ENCODE results near the gene GNAT1. TPM values are rescaled to one million over a fixed set of nuclear protein-coding genes. Genes with fewer than 3 reads are reported as not detected.

The GNAT1 gene
- polyA plus RNA-seq, 1 experiment: not detected

DNA sequence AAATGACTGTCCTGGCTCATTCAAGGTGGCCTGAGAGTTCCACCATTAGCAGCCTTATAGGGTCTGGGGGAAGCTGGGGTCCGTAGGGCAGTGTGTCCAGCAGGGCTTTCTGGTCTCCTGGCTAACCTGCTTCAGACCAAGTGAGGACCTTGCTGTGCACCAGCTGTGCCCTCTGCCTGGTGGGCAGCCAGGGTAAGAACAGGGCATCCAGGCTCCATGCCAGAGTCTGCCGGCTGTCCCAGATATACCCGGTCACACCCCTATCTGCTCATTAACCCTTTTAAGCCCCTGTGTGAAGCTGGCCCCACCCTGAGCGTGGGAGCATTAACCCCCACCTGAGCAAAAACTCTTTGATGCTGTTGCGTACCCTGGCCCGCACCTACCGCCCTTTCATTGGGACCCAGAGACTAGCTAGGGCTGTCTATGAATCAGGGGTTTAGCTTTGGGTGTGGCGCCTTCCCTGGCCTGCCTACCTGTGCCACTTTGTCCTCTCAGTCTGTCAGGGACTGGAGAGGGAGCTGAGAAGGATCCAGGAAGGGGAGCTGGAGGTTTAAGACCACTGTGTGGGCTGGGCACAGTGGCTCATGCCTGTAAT is 18.7 kb upstream of the GNAT1 start:
- CTCF ChIA-PET: interaction anchor here (0.5 to 3.4 kb wide), 7 partner anchors 16 to 209 kb away, joined by 3 to 21 read pairs (median 4); no protein-coding TSS in a partner anchor
- peaks cover 1% of the 10 kb centered on the region; the same call in 1 of the 2 replicates for H3K36me3 ChIP-seq (ENCODE audit: control insufficient read depth, insufficient read depth, low read length)
- TF ChIP-seq, protein P1, sequence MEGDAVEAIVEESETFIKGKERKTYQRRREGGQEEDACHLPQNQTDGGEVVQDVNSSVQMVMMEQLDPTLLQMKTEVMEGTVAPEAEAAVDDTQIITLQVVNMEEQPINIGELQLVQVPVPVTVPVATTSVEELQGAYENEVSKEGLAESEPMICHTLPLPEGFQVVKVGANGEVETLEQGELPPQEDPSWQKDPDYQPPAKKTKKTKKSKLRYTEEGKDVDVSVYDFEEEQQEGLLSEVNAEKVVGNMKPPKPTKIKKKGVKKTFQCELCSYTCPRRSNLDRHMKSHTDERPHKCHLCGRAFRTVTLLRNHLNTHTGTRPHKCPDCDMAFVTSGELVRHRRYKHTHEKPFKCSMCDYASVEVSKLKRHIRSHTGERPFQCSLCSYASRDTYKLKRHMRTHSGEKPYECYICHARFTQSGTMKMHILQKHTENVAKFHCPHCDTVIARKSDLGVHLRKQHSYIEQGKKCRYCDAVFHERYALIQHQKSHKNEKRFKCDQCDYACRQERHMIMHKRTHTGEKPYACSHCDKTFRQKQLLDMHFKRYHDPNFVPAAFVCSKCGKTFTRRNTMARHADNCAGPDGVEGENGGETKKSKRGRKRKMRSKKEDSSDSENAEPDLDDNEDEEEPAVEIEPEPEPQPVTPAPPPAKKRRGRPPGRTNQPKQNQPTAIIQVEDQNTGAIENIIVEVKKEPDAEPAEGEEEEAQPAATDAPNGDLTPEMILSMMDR (IDR thresholded peaks at IDR 0.05; ENCODE audit: insufficient read depth, low read depth, low read length): no peak

DNA sequence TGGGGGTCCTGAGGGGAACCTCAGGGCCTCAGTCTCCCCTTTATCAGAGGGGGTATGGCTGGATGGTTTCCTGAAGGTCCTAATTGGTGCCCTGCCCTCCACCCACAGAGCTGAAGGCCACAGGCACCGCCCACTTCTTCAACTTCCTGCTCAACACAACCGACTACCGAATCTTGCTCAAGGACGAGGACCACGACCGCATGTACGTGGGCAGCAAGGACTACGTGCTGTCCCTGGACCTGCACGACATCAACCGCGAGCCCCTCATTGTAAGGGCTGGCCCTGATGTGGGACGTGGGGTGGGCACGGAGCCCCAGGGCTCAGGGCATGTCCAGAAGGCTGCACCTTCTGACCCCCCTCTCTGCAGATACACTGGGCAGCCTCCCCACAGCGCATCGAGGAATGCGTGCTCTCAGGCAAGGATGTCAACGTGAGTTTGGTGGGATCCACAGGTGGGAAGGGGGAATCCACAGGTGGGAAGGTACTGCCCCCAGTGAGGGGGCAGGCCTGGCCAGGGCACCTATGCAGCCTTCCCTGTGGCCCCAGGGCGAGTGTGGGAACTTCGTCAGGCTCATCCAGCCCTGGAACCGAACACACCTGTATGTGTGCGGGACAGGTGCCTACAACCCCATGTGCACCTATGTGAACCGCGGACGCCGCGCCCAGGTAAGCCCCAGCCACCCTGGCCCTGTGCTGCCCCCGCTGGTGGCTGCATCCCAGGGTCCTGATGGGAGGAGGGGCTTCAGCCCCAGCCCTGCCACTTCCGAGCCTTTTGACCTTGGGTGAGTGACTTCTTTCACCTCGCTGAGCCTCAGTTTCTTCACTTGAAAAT is 17.5 kb upstream of the GNAT1 start:
- TF ChIP-seq, protein P1 (IDR thresholded peaks at IDR 0.05; ENCODE audit: insufficient read depth, low read depth, low read length): no peak
- Histone ChIP-seq H3K36me3 (ENCODE audit: control insufficient read depth, insufficient read depth, low read length) (peaks cover 1% of the 10 kb centered on the region; the same call in 1 of the 2 replicates), H3K27me3 (ENCODE audit: control insufficient read depth, insufficient read depth, low read length) (no peaks in the 10 kb centered on the region), H3K4me3 (ENCODE audit: low read depth, low read length) (no peak overlapping the region)
- ChIA-PET CTCF (interaction anchor here (1.0 to 3.4 kb wide), 5 partner anchors 14 to 53 kb away, joined by 3 to 21 read pairs (median 6); no protein-coding TSS in a partner anchor), POLR2A (no interaction called here)
- DNase-seq (ENCODE audit: low read depth): no peak

More for the DNA sequence above, 18.7 kb upstream of the GNAT1 start:
- Histone ChIP-seq H3K27me3 (ENCODE audit: control insufficient read depth, insufficient read depth, low read length) (no peaks in the 10 kb centered on the region), H3K4me3 (ENCODE audit: low read depth, low read length) (no peak overlapping the region)
- POLR2A ChIA-PET: no interaction called here
- no peak for DNase-seq (ENCODE audit: low read depth)

DNA sequence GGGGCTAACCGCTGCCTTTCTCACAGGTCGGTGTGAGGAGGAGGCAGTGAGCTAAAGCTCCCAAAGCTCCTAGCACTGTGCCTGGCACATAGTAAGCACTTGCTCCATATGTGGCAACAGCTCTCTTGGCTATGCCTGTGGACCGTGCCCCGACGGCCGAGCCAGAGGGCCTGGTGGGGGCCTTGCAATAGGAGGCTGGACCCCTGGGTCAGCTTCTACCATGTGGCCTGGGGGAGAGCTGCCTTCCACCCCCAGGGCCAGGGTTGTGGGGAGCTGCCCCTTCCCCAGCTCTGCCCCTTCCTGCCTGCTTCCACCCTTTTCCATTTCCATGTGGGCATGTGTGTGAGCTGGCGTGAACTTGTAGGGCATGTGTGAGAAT is 16.9 kb upstream of the GNAT1 start:
- H3K4me3 ChIP-seq (ENCODE audit: low read depth, low read length): no peak overlapping the region
- no peaks in the 10 kb centered on the region for H3K27me3 ChIP-seq (ENCODE audit: control insufficient read depth, insufficient read depth, low read length)
- POLR2A ChIA-PET: no interaction called here
- peaks cover 1% of the 10 kb centered on the region; the same call in 1 of the 2 replicates for H3K36me3 ChIP-seq (ENCODE audit: control insufficient read depth, insufficient read depth, low read length)
- no peak for DNase-seq (ENCODE audit: low read depth)
- TF ChIP-seq, protein P1 (IDR thresholded peaks at IDR 0.05; ENCODE audit: insufficient read depth, low read depth, low read length): no peak
- CTCF ChIA-PET: interaction anchor here (1.0 to 1.6 kb wide), 2 partner anchors 14 to 19 kb away, joined by 3 to 8 read pairs; no protein-coding TSS in a partner anchor

DNA sequence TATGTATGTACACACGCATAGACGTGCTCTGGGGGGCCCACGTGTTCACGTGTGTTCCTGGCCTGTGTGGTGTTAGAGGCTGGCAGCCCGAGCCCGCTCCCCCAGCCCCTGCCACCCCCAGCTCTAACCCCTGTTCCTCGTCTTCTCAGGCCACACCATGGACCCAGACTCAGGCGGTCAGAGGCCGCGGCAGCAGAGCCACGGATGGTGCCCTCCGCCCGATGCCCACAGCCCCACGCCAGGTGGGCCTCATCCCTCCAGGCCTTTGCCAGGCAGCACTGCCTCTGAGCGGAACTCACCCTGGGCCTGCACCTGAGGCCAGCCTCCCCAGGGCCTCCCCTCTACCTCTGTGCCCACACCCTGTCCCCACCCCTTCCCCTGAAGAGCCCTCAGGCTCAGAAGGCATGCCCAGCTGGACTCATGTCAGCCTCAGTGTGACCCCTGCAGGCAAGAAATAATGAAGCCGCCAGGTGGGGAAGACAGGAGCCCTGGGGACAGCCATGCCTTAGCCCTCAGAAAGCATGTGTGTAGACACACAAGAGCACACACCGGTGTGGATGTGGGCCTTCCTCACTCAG is 16.4 kb upstream of the GNAT1 start:
- TF ChIP-seq, protein P1 (IDR thresholded peaks at IDR 0.05; ENCODE audit: insufficient read depth, low read depth, low read length): no peak
- H3K27me3 ChIP-seq (ENCODE audit: control insufficient read depth, insufficient read depth, low read length): no peaks in the 10 kb centered on the region
- ChIA-PET CTCF (interaction anchor here (1.0 to 1.6 kb wide), 2 partner anchors 13 to 18 kb away, joined by 3 to 8 read pairs; no protein-coding TSS in a partner anchor), POLR2A (no interaction called here)
- H3K4me3 ChIP-seq (ENCODE audit: low read depth, low read length): no peak overlapping the region
- no peak for DNase-seq (ENCODE audit: low read depth)
- peaks cover 1% of the 10 kb centered on the region; the same call in 1 of the 2 replicates for H3K36me3 ChIP-seq (ENCODE audit: control insufficient read depth, insufficient read depth, low read length)

DNA sequence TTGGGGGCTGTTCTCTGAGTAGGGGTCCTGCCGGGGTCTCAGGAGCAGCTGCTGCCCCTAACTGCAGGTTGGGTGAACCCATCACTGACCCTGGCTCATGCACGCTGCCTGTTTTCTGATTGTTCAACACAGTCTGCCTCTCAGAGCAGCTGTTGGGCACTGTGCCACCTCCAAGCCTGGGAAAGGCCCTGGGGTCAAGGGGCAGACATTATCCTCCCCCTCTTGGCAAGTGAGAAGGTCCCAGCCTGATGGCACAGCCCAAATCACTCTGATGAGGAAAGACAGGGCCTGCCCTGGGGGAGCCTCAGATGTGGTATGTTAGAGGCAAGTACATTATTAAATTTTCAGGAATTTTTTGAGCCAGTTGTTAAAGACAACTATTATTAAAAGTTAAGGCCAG is 14.1 kb upstream of the GNAT1 start:
- Histone ChIP-seq H3K27me3 (ENCODE audit: control insufficient read depth, insufficient read depth, low read length) (no peaks in the 10 kb centered on the region), H3K36me3 (ENCODE audit: control insufficient read depth, insufficient read depth, low read length) (peaks cover 1% of the 10 kb centered on the region; the same call in 1 of the 2 replicates), H3K4me3 (ENCODE audit: low read depth, low read length) (no peak overlapping the region)
- POLR2A ChIA-PET: no interaction called here
- no peak for DNase-seq (ENCODE audit: low read depth)
- TF ChIP-seq, protein P1 (IDR thresholded peaks at IDR 0.05; ENCODE audit: insufficient read depth, low read depth, low read length): no peak
- CTCF ChIA-PET: no interaction called here

Measured in BJ (cell line).